ENCODE results near the gene SNHG17.
"Not testable (repeated sequence)": the region's sequence is repeated elsewhere in the genome, so short reads cannot be mapped to it uniquely, and the experiment has no call there.

The SNHG17 gene

GRCh38 chr20:38420388-38421085, 14.6 kb downstream of the SNHG17 start:
- no peak for DNase-seq (ENCODE audit: low read depth, low spot score)

DNA sequence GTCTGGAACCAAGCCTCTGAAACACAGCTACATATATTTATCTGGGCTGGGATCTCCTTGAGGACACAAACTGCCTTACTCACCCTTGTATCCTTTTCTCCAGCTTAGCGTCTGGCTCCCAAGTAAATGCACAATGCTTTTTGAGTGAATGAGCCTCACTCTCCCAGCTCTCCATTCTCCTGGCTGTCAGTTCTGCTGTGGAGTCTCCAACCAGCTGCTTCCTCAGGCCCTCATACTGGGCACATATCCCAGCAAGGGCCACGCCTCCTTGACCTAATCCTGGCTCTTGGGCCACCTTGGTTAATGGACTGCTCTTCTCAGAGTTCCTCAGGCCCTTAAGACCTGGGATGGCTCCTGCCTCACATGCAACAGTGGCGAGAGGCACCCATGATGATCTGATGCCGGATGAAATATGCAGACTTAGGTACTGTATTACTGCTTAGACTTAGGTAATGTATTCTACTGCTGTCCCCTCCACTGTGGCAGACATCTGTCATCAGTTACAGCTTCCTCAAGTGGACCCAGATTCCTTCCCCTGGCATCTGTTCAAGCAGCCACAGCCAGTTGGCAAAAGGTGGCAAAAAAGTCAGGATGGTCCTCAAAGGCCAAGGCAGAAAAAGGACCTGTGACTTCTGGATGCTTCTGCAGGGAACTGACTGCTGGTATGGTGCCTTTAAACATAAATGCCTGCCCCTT, 16.5 kb downstream of the SNHG17 start:
- no peak for DNase-seq (ENCODE audit: low read depth, low spot score)

DNA sequence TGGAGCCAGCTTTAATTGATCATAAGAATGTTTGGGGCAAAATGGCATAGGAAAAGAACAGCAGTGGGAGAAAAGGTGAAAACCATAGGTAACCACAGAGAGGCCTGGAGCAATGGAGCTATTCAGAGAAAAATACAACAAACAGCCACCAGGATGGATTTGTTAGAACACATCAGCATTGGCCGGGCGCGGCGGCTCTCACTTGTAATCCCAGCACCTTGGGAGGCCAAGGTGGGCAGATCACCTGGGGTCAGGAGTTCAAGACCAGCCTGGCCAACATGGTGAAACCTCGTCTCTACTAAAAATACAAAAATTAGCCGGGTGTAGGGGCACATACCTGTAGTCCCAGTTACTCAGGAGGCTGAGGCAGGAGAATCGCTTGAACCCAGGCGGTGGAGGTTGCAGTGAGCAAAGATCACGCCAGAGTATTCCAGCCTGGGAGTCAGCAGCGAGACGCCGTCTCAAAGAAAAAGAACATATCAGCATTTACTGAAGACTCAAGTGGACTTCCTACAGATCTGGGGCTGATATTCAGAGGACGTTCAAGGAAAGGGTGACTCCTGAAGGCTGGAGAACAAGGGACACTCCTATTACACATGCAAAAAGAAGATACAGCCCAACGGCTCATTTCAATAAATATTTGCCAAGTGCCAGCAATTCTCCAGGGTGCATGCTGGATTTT, 20.2 kb downstream of the SNHG17 start:
- no peak for DNase-seq (ENCODE audit: low read depth, low spot score)

- no peak for DNase-seq (ENCODE audit: low read depth, low spot score)
These were observed 22.1 kb downstream of the SNHG17 start for GRCh38 chr20:38412877-38413577.

DNA sequence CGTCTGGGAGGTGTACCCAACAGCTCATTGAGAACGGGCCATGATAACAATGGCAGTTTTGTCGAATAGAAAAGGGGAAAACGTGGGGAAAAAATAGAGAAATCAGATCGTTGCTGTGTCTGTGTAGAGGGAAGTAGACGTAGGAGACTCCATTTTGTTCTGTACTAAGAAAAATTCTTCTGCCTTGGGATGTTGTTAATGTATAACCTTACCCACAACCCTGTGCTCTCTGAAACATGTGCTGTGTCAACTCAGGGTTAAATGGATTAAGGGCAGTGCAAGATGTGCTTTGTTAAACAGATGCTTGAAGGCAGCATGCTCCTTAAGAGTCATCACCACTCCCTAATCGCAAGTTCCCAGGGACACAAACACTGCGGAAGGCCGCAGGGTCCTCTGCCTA, 27.3 kb downstream of the SNHG17 start:
- not testable (repeated sequence) for DNase-seq (ENCODE audit: low read depth, low spot score)

- no peak for DNase-seq (ENCODE audit: low read depth, low spot score)
These were observed 27.8 kb downstream of the SNHG17 start for GRCh38 chr20:38407321-38407720.

GRCh38 chr20:38406476-38406875, 28.7 kb downstream of the SNHG17 start:
- no peak for DNase-seq (ENCODE audit: low read depth, low spot score)

GRCh38 chr20:38405132-38405531, 30.0 kb downstream of the SNHG17 start:
- DNase-seq (ENCODE audit: low read depth, low spot score), result no peak

DNA sequence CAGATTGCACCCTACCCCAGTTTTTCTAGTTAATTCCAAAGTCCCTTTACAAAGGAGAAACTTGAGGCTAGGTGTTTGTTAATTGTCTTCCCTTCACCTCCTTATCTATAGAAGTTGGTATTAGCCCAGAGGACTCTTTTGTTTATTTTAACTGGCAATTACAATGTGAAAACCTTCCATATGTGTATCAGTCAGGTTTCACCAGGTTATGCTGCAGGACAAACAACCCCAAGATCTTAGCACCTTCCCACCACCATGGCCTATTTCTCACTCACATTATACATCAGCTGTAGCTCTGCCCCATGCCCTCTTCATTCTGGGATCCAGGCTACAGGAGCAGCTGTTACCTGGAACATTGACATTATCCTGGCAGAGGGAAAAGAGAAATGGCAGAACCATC, 31.1 kb downstream of the SNHG17 start:
- no peak for DNase-seq (ENCODE audit: low read depth, low spot score)

- no peak for DNase-seq (ENCODE audit: low read depth, low spot score)
These were observed 32.3 kb downstream of the SNHG17 start for GRCh38 chr20:38402816-38403215.

DNA sequence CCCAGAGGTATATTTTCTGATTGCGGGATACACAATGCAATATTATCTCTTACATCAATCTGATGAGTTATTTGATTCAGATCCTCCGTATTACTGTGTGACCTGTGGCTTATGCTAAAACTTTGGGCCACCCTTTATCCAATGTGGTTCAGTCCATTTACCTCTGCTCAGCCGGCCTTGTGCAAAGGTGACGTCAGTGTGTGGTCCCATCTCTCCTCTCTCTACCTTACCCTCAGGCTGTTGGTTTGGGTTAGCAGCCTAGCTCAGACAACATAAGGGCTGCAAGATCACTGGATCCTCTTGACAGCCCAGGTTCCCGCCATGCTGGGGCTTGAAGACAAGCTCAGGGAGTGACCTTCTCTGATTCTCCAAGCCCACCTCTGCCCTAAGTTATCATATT, 33.0 kb downstream of the SNHG17 start:
- DNase-seq (ENCODE audit: low read depth, low spot score), result no peak

- DNase-seq (ENCODE audit: low read depth, low spot score), result not testable (repeated sequence)
These were observed 39.3 kb downstream of the SNHG17 start for GRCh38 chr20:38395751-38396395.

GRCh38 chr20:38395165-38395564, 40.0 kb downstream of the SNHG17 start:
- DNase-seq (ENCODE audit: low read depth, low spot score), result no peak

DNA sequence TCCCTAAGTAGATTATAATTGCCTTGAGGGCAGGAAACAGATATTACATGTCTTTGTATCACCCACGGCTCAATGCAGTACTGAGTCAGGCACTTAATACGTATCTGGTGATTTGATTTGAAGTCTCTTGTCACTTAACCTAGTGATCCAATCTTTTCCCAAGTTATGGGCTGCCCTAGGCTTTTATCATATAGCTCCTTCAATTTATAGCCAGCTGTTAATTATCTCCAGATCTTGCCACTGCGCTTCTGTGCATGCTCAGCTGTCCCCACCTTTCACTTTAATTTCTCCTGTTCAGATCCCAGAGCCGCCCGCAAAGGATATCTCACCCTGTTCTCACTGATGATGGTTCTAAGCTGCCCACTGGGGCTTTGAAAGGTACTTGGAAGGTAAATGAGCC, 41.9 kb downstream of the SNHG17 start:
- DNase-seq (ENCODE audit: low read depth, low spot score), result no peak

DNA sequence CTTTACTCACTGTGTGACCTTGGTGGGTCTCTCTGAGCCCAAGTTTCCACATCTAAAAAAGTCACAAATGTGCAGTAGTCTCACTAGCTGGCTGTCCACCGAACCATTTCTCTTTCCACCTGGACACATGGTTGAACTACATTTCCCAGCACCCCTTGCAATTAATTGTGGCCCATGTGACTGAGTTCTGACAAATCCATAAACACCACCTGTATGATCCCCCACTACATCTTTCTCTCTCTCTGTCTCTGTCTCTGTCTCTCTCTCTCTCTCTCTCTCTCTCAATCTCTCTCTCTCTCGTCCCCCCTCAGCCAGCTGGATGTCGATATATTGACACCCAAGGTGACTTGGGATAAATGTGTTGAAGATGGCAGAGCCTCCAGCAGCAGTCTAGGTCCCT, 42.8 kb downstream of the SNHG17 start:
- DNase-seq (ENCODE audit: low read depth, low spot score), result no peak

DNA sequence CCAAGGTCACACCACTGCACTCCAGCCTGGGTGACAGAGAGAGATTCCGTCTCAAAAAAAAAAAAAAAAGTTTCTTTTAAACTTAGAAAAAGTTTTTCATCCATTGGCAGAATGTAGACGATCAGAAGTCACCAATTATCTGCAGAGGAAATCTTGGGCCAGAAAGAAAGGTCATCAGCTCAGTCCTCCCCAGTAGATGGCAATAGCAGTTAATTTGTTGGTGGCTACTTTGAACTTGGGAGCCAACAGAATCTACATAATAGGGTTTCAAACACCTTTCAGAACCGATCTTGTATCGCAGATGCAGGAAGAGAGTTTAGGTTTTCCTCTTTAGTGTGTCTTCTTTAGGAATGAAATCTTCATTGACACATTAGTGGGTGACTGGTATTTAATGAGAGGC, 47.2 kb downstream of the SNHG17 start:
- no peak for DNase-seq (ENCODE audit: low read depth, low spot score)

DNA sequence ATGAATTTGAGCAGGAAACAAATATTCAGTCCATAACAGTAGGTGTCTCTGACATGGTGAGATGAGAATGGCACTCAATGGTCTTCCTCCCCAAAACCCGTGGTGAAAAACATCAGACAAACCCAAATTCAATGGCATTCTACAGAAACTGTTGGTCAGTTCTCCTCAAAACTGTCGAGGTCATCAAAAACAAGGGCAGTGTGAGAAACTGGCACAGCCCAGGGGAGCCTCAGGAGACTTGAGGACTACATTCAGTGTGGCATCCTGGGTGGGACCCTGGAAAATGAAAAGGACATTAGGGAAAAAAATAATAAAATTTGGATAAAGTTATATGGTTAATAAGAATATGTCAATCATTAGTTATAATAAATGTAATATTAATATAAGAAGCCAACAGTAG, 48.3 kb downstream of the SNHG17 start:
- DNase-seq (ENCODE audit: low read depth, low spot score), result no peak

- no peak for DNase-seq (ENCODE audit: low read depth, low spot score)
These were observed 49.1 kb downstream of the SNHG17 start for GRCh38 chr20:38386004-38386403.

- no peak for DNase-seq (ENCODE audit: low read depth, low spot score)
These were observed 52.0 kb downstream of the SNHG17 start for GRCh38 chr20:38383147-38383546.

DNA sequence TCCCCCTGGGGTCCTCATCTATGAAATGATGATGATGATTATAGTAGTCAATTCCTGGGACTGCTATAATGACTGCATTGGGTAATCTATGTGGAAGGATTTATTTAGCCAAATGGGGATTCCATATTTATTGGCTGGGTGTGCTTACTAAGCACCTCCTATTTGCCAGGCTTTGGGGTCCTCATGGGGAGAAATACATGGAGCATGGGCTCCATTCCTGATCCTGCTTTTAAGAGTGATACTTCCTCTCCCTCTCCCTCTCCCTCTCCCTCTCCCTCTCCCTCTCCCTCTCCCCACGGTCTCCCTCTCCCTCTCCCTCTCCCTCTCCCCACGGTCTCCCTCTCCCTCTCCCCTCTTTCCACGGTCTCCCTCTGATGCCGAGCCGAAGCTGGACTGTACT, 57.3 kb downstream of the SNHG17 start:
- DNase-seq (ENCODE audit: low read depth, low spot score), result not testable (repeated sequence)

DNA sequence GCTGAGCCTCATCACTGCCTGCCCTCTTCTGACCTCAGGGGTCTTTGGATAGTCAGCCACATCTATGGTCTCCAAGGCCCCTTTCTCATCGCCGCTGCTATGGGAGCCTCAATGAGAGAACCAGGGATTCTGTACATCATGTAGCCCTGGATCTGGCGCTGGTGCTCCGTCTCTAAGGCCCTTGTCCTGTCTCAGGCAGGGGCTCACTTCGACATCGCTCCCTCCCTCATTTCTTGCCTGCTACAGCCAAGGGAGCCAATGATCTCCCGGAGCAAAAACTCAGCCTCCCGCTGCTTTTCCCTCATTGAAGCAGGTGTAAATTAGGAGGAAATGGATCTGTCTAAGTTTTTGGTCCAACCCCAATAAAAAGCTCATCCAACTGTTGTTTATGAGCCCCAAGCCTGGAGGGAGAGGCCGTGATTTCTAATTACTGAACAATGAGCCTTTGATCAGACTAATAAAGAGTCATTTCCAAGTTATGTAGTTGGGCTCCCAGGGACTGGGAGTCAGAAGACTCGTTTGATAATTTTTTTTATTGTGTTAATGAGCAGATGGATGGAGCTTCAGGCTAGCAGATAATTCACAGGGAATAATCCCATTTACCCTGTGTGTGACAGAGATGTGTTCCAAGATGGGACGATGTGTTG, 58.0 kb downstream of the SNHG17 start:
- no peak for DNase-seq (ENCODE audit: low read depth, low spot score)
